Activated CD8-positive, alpha-beta memory T cell treated with anti-CD3 and anti-CD28 coated beads for 48 hours (primary cell): Measurements from ENCODE around the gene CCDC116.
"Not testable (repeated sequence)": the region's sequence is repeated elsewhere in the genome, so short reads cannot be mapped to it uniquely, and the experiment has no call there.

Experiments
- DNase-seq, 3 experiments: peaks; one replicate each; pipeline ENCODE4 v3.0.0-alpha.2; 2020; ENCODE audit warnings: low read depth in 2 of 3, low spot score in 2 of 3

Gene CCDC116

GRCh38 chr22:21651521-21652009 lies 19.0 kb downstream of the CCDC116 start:
- DNase-seq: no peak

DNA sequence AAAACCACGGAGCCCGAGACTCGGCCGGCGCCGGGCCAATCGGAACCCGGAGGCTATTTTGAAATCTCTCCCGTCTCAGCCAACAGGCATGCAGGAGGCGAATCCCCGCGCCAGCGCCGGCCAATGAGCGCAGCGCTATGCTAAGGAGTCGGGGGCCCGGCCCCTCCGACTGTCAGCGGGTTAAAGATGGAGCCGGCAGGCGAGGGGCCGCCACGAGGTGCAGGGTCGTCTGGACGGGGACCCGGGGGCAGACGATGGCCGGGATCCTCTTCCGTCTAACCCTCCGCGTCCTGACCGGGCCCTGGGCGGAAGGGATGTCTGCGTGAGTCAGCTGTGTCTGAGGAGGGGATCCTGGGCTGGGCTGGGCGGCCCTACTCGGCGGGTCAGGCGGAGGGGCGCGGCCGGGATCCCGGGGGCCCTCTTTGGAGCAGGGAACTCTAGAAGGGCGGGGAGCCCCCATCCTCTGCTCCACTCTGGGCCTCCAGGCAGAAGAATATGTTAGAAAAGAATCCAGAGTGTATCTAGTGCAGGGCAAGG lies 19.5 kb downstream of the CCDC116 start:
- DNase-seq: peak; percentile 68 to 87 (median 74)

- no peak for DNase-seq
Measured at GRCh38 chr22:21652547-21653545, 20.3 kb downstream of the CCDC116 start.

DNA sequence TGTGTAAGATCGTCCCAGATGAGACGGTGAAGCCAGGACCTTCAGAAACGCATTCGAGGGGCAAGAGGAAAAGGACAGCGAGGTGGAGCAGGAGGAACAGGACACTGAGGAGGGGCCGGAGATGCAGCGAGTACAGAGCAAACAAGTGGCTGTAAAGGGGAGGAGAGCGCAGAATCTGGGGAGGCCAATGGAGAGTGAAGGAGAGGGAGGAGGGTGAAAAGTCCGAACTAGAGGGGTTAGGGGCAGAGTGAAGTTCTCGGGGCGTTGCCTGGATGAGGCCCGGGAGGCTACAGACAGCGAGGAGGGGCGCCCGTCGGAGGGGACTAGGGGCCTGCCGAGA lies 24.4 kb downstream of the CCDC116 start:
- no peak for DNase-seq

DNA sequence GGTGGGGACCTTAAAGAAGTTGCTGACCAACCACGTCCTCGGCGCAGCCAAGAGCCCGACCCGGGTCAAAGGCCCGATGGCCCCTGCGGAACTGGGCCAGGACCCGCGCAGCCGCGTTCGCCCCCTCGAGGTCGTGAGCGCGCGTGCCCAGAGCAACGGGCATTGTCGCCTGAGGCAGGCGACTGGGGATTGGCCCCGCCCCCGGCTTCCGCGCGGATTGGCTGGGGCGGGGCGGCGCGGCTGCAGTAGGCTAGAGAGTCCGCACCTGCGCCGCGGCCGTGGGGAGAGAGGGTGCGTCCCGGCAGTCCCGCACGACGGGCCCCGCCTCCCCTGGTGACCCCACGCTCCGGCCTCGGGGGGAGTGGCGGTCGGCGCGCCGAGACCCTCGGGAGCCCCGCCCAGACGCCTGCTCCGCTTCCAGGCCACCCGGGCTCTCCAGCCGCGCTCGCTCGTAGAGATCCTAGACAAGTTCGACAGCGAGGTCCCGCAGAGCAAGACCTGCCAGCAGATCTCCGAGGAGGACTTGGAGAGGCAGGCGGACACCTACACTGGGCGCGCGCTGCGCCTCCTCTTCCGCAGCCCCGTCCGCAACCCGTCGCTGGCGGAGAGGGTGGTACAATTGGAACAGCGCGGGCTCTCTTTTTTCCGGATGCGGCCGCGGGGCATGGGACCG lies 24.9 kb downstream of the CCDC116 start:
- DNase-seq: peak; percentile 55 to 64 (median 60)

DNA sequence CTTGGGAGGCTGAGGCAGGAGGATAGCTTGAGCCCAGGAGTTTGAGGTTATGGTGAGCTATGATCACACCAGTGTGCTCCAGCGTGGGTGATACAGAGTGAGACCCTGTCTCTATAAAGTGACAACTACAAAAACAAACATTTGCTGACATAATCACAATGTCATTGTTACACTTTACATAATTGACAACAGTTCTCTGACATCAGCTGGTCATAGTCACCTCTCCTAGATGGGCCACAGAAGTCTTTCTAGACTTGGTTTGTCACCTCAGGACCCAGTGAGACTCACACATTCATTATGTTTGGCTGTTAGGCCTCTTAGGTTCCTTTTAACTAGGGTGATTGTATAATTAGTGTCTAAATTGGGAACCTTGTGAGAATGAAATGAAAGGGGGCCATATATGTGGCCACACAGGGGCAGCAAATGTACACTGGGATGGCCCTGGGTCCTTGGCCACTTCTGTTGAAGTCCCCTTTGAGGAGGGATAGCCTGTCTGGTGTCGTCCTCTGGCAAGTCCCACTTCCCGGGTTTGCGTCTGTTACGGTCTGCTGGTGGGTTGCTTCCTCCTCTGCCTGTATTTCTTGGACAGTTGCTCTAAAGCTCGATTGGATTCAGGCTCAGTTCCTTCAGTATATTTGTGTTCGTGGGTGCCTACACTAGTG lies 27.4 kb downstream of the CCDC116 start:
- DNase-seq: no peak

GRCh38 chr22:21660904-21661303 lies 28.3 kb downstream of the CCDC116 start:
- no peak for DNase-seq

DNA sequence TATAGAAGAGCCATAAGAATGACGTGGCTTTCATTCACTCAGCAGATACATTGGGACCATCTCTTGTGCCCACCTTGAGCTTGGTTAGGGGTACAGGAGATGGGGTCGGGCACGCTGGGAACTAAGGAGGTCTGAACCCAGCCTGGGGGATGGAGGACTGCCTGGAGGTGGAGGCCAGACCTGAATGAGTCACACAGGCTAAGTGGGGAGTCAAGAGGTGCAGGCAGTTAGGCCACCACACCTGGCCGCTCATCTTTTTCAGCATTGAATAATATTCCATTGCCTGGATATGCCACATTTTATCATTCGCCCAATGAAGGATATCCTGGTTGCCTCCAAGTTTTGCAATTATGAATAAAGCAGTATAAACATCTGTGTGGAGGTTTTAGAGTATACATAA lies 29.4 kb downstream of the CCDC116 start:
- DNase-seq: no peak

DNA sequence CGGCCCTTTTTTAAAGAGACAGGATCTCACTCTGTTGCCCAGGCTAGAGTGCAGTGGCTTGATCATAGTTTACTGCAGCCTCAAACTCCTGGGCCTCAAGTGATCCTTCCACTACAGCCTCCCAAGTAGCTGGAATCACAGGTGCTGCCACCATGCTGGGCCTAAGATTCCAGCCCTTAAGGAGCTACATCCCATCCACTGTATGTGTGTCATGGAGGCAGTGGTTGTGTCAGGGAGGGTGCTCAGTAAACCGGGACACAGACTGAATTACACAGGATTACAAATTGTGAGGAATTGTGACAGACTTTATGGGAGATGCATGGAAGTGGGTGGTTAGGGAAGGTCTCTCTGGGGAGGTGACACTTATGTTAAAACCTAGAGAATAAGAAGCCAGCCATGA lies 31.2 kb downstream of the CCDC116 start:
- DNase-seq: no peak

GRCh38 chr22:21665047-21665851 lies 32.7 kb downstream of the CCDC116 start:
- DNase-seq: no peak

DNA sequence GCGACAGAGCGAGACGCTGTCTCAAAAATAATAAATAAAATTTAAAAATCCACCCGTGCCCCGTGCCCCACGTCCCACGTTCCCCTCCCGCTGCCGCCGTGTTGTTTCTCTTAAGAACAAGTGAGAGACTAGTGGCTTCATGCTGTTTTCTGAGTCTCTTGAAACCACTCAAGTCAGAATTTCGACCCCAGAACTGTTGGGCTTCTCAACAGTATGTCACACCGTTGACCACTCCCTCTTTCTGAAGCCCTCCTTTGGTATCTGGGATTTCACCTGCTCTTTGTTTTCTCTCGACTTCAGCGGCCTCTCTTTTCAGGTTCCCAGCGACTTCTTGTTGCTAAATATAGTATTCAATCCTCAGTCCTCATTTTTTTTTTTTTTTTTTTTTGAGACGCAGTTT lies 34.2 kb downstream of the CCDC116 start:
- no peak for DNase-seq

- DNase-seq: no peak
Measured at GRCh38 chr22:21669026-21669425, 36.5 kb downstream of the CCDC116 start.

DNA sequence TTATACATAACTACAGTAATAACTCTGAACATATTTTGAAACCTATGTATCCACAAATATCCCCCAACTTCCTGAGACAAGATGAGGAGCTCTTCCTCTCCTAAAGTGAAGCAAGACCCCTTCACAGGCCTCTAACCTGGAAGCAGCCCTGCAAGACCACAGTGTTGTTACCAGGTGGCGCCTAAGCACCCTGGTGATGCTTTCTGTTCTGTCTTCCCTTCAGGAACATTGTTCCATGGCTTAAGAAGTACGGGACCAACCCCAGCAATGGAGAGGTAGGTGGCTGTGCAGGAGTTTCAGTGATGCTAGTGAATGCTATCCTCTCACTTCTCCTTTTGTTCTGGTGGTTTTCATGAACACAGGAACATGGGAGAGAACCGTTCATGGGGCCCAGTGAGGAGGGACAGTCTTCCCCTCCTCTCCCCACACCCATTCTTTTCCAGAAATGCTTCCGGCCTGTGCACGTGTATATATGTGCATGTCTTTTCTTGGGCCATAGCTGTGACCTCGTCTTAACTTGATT lies 39.6 kb downstream of the CCDC116 start:
- DNase-seq: no peak

GRCh38 chr22:21673534-21674321 lies 41.2 kb downstream of the CCDC116 start:
- no peak for DNase-seq

DNA sequence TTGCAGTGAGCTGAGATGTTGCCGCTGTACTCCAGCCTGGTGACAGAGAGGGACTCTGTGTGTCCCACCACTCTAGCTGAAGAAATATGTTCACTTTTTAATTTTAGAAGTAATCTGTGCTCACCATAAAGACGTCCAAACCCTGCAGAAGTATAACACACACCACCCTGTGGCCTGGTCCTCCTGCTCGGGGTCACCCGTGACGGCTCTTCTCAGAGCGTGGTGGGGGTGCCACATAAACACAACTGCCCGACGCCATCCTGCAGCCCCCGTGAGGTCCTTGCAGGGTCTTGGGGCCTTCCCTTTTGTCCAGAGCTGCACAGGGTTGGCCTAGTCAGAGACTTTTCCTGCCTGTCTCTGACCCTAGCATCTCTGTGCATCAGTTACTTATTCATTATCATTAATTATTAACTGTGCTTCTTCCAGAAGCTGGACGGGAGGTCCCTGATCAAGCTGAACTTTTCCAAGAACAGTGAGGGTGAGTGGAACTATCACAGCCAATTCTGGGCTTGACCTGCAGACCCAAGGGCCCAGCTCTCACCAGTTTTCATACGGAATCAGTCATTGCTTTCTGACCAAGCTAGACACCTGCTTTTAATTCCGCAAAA lies 42.2 kb downstream of the CCDC116 start:
- DNase-seq: no peak

DNA sequence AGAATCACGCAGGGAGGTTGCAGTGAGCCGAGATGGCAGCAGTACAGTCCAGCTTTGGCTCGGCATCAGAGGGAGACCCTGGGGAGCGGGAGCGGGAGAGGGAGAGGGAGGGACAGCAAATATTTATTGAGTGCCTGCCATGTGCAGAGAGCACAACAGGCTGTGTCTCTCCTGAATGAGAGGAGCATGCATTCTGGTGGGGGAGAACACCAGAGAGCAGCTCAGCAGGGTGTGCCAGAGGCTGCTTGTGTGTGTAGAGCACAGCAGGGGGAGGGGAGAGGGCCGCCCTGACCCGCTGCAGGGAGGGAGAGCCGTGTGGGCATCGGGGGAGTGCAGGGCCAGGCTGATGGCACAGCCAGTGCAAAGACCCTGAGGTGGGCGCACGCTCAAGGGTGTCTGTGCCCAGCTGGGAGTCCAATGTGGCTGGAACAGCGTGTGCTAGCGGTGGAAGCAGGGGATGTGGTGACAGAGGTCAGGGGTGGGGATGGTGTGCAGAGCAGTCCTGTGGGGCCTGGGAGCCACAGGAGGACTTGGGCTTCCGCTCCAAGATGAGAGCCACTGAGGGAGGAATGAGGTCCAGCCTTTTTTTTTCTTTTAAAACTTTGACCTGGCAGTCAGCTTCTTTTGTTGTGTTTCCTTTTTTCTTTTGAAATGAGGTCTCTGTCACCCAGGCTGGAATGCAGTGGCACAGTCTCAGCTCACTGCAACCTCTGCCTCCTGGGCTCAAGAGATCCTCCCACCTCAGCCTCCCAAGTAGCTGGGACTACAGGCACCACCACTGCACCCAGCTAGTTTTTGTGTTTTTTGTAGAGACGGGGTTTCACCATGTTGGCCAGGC lies 45.3 kb downstream of the CCDC116 start:
- no peak for DNase-seq

DNA sequence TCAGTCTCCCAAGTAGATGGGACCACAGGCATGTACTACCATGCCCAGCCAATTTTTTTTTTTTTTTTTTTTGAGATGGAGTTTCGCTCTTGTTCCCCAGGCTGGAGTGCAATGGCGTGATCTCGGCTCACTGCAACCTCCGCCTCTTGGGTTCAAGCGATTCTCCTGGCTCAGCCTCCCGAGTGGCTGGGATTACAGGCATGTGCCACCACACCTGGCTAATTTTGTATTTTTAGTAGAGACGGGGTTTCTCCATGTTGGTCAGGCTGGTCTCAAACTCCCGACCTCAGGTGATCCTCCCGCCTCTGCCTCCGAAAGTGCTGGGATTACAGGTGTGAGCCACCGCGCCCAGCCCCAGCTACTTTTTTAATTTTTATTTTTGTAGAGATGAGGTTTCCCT lies 46.3 kb downstream of the CCDC116 start:
- DNase-seq: not testable (repeated sequence)

GRCh38 chr22:21679383-21679782 lies 46.8 kb downstream of the CCDC116 start:
- no peak for DNase-seq
